GM10248 (cell line): ENCODE measurements around the gene SCYL3.
"Not testable (repeated sequence)": the region's sequence is repeated elsewhere in the genome, so short reads cannot be mapped to it uniquely, and the experiment has no call there.

Source experiments
- CTCF ChIA-PET: fragments of 300-600 bp; sonication (Branson Sonifier 250); formaldehyde crosslinking; extraction: SDS; loops from one replicate; lab custom pipeline; 2021; ENCODE audit warnings: antibody characterized with exemption; lab: Yijun Ruan, JAX
- POLR2A ChIA-PET: fragments of 350-650 bp; sonication (Branson Sonifier 250); formaldehyde crosslinking; extraction: SDS; loops from one replicate; lab custom pipeline; 2020; ENCODE audit warnings: antibody characterized with exemption; lab: Yijun Ruan, JAX
- DNase-seq: peaks from one replicate; pipeline ENCODE4 v3.0.0; 2012; ENCODE audit errors: extremely low spot score
- TF ChIP-seq, protein P1 (sequence below): IDR thresholded peaks from 2 replicates; pipeline ENCODE4 v1.5.1; 2012; ENCODE audit warnings: mild to moderate bottlenecking, low read depth; ENCODE audit errors: extremely low read depth, missing control alignments, control extremely low read depth

The SCYL3 gene

DNA sequence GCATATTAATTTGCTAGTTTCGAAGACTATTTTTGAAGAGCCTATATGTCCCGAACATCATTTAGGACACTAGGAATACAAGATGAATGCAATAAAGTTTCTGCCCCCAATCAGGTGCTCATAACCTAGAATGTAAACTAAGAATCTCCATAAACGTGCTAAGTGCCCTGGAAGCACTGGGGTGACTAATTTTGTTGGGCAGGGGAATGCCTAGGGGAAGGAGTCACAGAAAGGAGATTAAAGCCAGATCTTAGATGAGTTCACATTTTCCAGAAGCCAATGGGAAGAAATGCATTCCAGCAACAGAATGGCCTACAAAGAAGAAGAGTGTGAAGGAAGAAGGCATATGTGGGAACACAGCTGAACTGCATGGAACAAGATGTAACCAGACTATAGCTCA, 19.5 kb downstream of the SCYL3 start:
- DNase-seq, result no peak
- ChIA-PET CTCF (no interaction called here), POLR2A (no interaction called here)
- TF ChIP-seq, protein P1, sequence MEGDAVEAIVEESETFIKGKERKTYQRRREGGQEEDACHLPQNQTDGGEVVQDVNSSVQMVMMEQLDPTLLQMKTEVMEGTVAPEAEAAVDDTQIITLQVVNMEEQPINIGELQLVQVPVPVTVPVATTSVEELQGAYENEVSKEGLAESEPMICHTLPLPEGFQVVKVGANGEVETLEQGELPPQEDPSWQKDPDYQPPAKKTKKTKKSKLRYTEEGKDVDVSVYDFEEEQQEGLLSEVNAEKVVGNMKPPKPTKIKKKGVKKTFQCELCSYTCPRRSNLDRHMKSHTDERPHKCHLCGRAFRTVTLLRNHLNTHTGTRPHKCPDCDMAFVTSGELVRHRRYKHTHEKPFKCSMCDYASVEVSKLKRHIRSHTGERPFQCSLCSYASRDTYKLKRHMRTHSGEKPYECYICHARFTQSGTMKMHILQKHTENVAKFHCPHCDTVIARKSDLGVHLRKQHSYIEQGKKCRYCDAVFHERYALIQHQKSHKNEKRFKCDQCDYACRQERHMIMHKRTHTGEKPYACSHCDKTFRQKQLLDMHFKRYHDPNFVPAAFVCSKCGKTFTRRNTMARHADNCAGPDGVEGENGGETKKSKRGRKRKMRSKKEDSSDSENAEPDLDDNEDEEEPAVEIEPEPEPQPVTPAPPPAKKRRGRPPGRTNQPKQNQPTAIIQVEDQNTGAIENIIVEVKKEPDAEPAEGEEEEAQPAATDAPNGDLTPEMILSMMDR, result no peak

DNA sequence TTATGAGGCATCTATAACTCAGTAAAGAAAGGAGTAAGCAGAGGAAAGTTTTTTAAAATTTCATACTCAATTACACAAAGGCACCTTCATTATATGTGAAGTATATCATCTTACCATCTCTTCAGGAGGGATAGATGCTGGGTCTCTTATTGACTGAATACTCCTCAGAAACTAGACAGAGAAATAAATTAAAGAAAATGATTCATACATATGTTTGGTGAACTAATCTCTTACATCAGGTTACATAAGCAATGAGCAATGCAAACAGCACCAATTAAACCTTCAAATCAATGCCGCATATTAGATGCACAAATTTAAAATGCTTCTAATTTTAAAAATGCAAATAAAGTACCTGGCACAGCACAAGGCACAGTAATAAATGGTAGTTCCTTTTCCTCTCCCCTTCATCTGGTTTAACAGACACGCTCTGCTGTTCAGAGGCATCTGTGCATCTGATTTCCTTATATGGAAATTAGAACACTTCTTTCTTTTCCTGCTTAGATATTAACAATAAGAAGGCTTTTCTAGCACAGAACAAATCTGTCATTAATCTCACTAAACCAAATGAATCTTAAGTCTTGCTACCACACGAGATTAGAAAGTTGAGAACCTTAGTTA, 20.0 kb downstream of the SCYL3 start:
- TF ChIP-seq, protein P1, result no peak
- CTCF ChIA-PET, result interaction anchor here (1.4 to 1.5 kb wide), 2 partner anchors 14 to 20 kb away, joined by 3 to 4 read pairs; no protein-coding TSS in a partner anchor
- POLR2A ChIA-PET, result no interaction called here
- DNase-seq, result no peak

DNA sequence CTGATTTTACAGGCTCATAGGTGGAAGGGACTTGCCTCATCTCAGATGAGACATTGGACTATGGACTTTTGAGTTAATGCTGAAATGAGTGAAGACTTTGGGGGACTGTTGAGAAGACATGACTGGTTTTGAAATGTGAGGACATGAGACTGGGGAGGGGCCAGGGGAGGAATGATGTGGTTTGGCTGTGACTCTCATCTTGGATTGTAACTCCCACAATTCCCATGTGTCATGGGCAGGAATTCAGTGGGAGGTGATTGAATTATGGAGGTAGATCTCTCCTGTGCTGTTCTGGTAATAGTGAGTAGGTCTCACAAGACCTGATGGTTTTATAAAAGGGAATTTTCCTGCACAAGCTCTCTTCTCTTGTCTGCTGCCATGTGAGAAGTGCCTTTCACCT, 20.8 kb downstream of the SCYL3 start:
- CTCF ChIA-PET, result interaction anchor here (1.4 to 1.5 kb wide), 2 partner anchors 15 to 20 kb away, joined by 3 to 4 read pairs; no protein-coding TSS in a partner anchor
- POLR2A ChIA-PET, result no interaction called here
- DNase-seq, result no peak
- TF ChIP-seq, protein P1, result no peak

DNA sequence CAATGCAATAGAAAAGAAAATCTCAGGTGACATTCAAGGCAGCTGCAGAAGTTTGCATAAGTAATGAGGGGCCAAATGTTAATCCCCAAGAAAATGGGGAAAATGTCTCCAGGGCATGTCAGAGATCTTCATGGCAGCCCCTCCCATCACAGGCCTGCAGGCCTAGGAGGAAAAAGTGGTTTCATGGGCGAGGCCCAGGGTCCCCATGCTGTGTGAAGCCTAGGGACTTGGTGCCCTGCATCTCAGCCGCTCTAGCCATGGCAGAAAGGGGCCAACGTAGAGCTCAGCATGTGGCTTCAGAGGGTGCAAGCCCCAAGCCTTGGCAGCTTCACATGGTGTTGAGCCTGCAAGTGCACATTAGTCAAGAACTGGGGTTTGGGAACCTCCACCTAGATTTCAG, 21.7 kb downstream of the SCYL3 start:
- POLR2A ChIA-PET, DNase-seq: not testable (repeated sequence)
- CTCF ChIA-PET, result interaction anchor here (1.4 to 1.5 kb wide), 2 partner anchors 16 to 19 kb away, joined by 3 to 4 read pairs; no protein-coding TSS in a partner anchor

DNA sequence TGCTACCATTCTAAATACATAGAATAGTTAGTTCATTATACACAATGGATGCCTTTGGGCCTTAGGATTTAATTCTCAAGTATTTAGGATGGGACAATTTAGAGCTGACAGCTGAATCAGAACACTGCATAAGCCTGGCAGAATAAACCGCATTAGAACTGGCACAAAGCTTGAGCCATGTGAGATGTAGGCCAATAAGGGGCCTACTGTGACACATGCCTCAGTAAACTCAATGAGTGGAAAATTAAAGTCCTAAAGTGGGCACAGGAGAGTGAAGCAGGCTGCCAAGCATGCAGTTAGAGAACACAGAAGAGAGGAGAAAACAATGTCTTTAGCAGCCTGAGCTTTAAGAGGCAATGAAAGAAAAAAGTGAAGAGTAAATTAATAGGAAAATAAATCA, 24.3 kb downstream of the SCYL3 start:
- CTCF ChIA-PET, result interaction anchor here (1.0 to 2.1 kb wide), 4 partner anchors 9 to 23 kb away, joined by 3 to 6 read pairs (median 3); no protein-coding TSS in a partner anchor
- POLR2A ChIA-PET, result no interaction called here
- DNase-seq, result no peak
- TF ChIP-seq, protein P1, result no peak

DNA sequence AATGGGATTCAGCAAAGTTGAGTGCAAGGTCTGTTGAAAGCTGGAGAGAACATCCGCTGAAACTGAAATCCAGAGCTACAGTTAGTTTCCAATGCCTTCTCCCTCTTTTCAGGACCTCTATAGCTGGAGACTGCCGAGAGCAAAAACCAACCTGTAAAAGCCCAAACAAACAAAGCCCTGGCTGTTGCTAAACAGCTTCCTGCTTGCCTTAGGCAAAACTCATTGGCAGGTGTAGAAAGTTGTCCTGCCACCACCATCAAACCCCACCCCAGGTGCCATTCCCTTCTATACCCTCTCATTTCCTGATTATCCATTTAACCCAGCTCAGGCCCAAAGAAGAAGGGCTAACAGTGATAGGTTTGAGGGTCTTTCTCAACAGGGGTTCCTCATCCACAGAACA, 24.7 kb downstream of the SCYL3 start:
- CTCF ChIA-PET, result interaction anchor here (1.0 to 2.1 kb wide), 4 partner anchors 9 to 24 kb away, joined by 3 to 6 read pairs (median 3); no protein-coding TSS in a partner anchor
- DNase-seq, result no peak
- POLR2A ChIA-PET, result no interaction called here
- TF ChIP-seq, protein P1, result no peak

DNA sequence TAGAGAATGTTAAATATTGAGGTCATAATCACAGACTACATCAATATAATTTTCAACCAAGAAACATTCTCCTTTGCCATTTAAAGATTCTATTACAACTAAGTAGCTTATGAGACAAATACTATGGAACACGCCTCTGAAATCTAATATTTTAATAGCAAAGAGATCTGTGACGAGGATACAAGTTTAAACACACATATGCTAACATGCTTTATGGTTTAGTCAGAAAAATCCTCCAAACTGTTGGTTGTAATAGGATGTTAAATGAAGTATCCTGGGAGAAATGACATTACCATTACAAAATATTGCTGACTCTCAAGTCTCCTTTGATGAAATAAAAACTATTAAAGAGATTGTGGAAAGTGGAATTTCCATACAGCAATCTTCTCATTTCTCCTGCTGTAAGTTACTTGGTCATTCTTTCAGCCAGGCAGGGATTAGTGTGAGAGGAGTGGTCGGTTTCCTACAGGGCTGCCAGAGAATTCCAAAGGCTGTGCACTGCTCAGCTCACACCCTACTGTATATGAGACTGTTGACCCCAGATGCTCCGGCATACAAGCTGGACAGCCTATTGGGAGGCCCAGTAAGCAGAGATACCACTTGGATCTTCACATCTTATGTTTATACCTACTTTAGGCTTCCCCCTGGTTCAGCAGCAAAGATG, 26.6 kb downstream of the SCYL3 start:
- ChIA-PET POLR2A (no interaction called here), CTCF (no interaction called here)
- no peak for DNase-seq
- TF ChIP-seq, protein P1, result no peak
